Activated gamma-delta T cell treated with anti-CD3 and anti-CD28 coated beads, Interleukin-2, amount 50 U/mL, for 16 hours (primary cell): Measurements from ENCODE around the gene KIF25.

Experiments used
- DNase-seq: peaks from one replicate; pipeline ENCODE4 v3.0.0-alpha.2; 2020; ENCODE audit warnings: low read depth

The KIF25 gene

GRCh38 chr6:167997642-167998041, at the start of gene KIF25:
Gene KIF25 (plus strand): TSS chr6:167997671. CDS start chr6:168029586, 31,915 bp downstream.
- DNase-seq, result no peak

- DNase-seq, result no peak
Measured at GRCh38 chr6:167947716-167948115, 49.8 kb upstream of the KIF25 start.

GRCh38 chr6:167948716-167949115, 48.8 kb upstream of the KIF25 start:
- DNase-seq, result no peak

- DNase-seq, result no peak
Measured at GRCh38 chr6:167949121-167949684, 48.3 kb upstream of the KIF25 start.

GRCh38 chr6:167951781-167952511, 45.5 kb upstream of the KIF25 start:
- DNase-seq, result no peak

- no peak for DNase-seq
Measured at GRCh38 chr6:167952512-167952859, 45.0 kb upstream of the KIF25 start.

GRCh38 chr6:167953551-167953950, 43.9 kb upstream of the KIF25 start:
- DNase-seq, result no peak

GRCh38 chr6:167954151-167954550, 43.3 kb upstream of the KIF25 start:
- DNase-seq, result no peak

- DNase-seq, result no peak
Measured at GRCh38 chr6:167956491-167956890, 41.0 kb upstream of the KIF25 start.

GRCh38 chr6:167956983-167957492, 40.4 kb upstream of the KIF25 start:
- DNase-seq, result no peak

- no peak for DNase-seq
Measured at GRCh38 chr6:167957626-167958025, 39.8 kb upstream of the KIF25 start.

- no peak for DNase-seq
Measured at GRCh38 chr6:167960579-167960978, 36.9 kb upstream of the KIF25 start.

- DNase-seq, result no peak
Measured at GRCh38 chr6:167962711-167963110, 34.8 kb upstream of the KIF25 start.

- no peak for DNase-seq
Measured at GRCh38 chr6:167963589-167964057, 33.8 kb upstream of the KIF25 start.

GRCh38 chr6:167965592-167966539, 31.6 kb upstream of the KIF25 start:
- DNase-seq, result no peak

- no peak for DNase-seq
Measured at GRCh38 chr6:167966540-167966905, 30.9 kb upstream of the KIF25 start.

- no peak for DNase-seq
Measured at GRCh38 chr6:167968091-167968490, 29.4 kb upstream of the KIF25 start.

- DNase-seq, result no peak
Measured at GRCh38 chr6:167970230-167970629, 27.2 kb upstream of the KIF25 start.

GRCh38 chr6:167972193-167972592, 25.3 kb upstream of the KIF25 start:
- no peak for DNase-seq

- DNase-seq, result no peak
Measured at GRCh38 chr6:167973148-167973885, 24.2 kb upstream of the KIF25 start.

GRCh38 chr6:167974640-167975344, 22.7 kb upstream of the KIF25 start:
- no peak for DNase-seq
